ENCODE measurements around the gene MT1F.

MT1F gene

GRCh38 chr16:56647641-56648431, 9.9 kb upstream of the MT1F start:
- no peak for TF ChIP-seq CTCF (conservative IDR thresholded peaks at IDR 0.05; ENCODE audit: low read depth, low read length)
- H3K4me3 ChIP-seq (ENCODE audit: low read length), result no peak overlapping the region
- DNase-seq (ENCODE audit: low read depth), result no peak

GRCh38 chr16:56649271-56649670, 8.5 kb upstream of the MT1F start:
- H3K4me3 ChIP-seq (ENCODE audit: low read length), result no peak overlapping the region
- no peak for TF ChIP-seq CTCF (conservative IDR thresholded peaks at IDR 0.05; ENCODE audit: low read depth, low read length)
- DNase-seq (ENCODE audit: low read depth), result no peak

DNA sequence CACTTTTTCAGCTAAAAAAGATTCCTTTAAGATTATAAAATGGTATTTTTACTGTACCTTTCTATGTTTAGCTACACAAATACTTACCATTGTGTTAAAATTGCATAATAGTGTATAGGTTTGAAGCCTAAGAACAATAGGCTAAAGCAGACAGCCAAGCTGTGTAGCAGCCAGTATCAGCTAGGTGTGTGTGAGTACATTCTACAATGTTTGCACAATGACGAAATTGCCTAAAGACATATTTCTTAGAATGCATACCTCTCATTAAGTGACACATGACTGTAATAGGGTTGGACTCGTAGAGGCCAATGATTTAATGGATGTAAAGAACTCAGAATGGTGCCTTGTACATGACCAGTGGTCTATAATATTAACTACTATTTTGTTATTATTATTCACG, 7.9 kb upstream of the MT1F start:
- DNase-seq (ENCODE audit: low read depth), result no peak
- TF ChIP-seq CTCF (conservative IDR thresholded peaks at IDR 0.05; ENCODE audit: low read depth, low read length), result no peak
- no peak overlapping the region for H3K4me3 ChIP-seq (ENCODE audit: low read length)

DNA sequence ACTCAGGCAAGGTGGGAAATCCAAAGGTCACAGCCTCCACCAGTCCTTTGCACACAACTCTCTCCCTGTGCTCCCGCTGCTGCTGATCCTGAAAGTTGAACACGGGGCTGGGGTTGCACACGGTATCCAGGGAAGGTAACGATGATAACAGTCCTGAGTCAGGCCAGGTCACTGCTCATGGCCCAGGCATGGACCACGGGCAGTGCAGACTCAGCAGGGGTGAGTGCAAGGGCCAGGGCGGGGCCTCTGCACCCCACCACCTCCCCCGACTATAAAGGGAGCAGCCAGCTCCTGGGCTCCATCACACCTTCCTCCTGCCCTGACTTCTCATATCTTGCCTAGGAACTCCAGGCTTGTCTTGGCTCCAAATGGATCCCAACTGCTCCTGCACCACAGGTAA, 6.2 kb upstream of the MT1F start, which contains the start of gene MT1B:
Gene MT1B (plus strand): TSS at position 301 of the 400 bp plus-strand sequence. CDS start 68 bp downstream, at position 369.
- no peak for DNase-seq (ENCODE audit: low read depth)
- no peak for TF ChIP-seq CTCF (conservative IDR thresholded peaks at IDR 0.05; ENCODE audit: low read depth, low read length)
- no peak within 1 kb of the TSS for H3K4me3 ChIP-seq (ENCODE audit: low read length)

- no peak overlapping the region for H3K4me3 ChIP-seq (ENCODE audit: low read length)
- TF ChIP-seq CTCF (conservative IDR thresholded peaks at IDR 0.05; ENCODE audit: low read depth, low read length), result no peak
- no peak for DNase-seq (ENCODE audit: low read depth)
Observed at GRCh38 chr16:56652600-56652999, 5.2 kb upstream of the MT1F start.

GRCh38 chr16:56653218-56653617, 4.5 kb upstream of the MT1F start:
- TF ChIP-seq CTCF (conservative IDR thresholded peaks at IDR 0.05; ENCODE audit: low read depth, low read length), result no peak
- H3K4me3 ChIP-seq (ENCODE audit: low read length), result no peak overlapping the region
- no peak for DNase-seq (ENCODE audit: low read depth)

- H3K4me3 ChIP-seq (ENCODE audit: low read length), result peak overlapping the region; percentile 60
- TF ChIP-seq CTCF (conservative IDR thresholded peaks at IDR 0.05; ENCODE audit: low read depth, low read length), result no peak
- no peak for DNase-seq (ENCODE audit: low read depth)
Observed at GRCh38 chr16:56658327-56658875, 642 bp downstream of the MT1F start.
